Fibroblast of pulmonary artery (primary cell): ENCODE results near the gene LAMC1.
"Not testable (repeated sequence)": the region's sequence is repeated elsewhere in the genome, so short reads cannot be mapped to it uniquely, and the experiment has no call there.

ENCODE experiments used
- DNase-seq: peaks from one replicate; pipeline ENCODE4 v3.0.0-alpha.2; 2010; ENCODE audit warnings: low read depth
- H3K4me3 ChIP-seq: replicated peaks from 2 replicates; pipeline ENCODE4 v1.5.1; 2011; ENCODE audit warnings: low read depth, mild to moderate bottlenecking, control low read depth, low read length, moderate library complexity
- CTCF ChIP-seq: IDR thresholded peaks from 2 replicates; pipeline ENCODE4 v1.5.1; 2011; ENCODE audit warnings: mild to moderate bottlenecking, control low read depth, low read length, inconsistent platforms; ENCODE audit errors: missing control alignments

LAMC1 gene

GRCh38 chr1:183051546-183051945, 28.3 kb downstream of the LAMC1 start:
- no peak overlapping the region for H3K4me3 ChIP-seq
- TF ChIP-seq CTCF, result no peak

DNA sequence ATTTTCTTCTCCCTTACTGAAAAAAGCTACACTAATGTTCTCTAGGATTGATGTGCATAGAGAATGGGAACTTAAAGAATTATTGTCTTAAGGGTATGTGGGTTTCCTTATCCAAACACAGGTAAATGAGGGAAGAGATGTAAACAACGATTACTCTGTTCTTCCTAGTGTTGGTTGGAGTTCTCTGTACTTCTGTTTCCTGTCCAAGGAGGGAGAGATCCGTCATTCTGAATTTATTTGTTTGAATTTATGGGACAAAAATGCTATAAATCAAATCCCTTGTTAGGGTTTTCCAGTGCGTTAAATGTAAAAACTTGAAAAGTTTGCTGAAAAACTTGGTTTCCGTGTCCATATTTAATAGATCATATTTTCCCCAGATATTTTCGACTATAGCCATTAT, 29.6 kb downstream of the LAMC1 start:
- no peak for DNase-seq
- no peak for TF ChIP-seq CTCF
- H3K4me3 ChIP-seq, result no peak overlapping the region

More at GRCh38 chr1:183051546-183051945, 28.3 kb downstream of the LAMC1 start:
- no peak for DNase-seq

GRCh38 chr1:183058851-183059502, 35.8 kb downstream of the LAMC1 start:
- no peak overlapping the region for H3K4me3 ChIP-seq
- peak; percentile 33 for DNase-seq
- no peak for TF ChIP-seq CTCF

- no peak overlapping the region for H3K4me3 ChIP-seq
- DNase-seq, result peak; percentile 53
- no peak for TF ChIP-seq CTCF
Measured at GRCh38 chr1:183061194-183061593, 38.0 kb downstream of the LAMC1 start.

DNA sequence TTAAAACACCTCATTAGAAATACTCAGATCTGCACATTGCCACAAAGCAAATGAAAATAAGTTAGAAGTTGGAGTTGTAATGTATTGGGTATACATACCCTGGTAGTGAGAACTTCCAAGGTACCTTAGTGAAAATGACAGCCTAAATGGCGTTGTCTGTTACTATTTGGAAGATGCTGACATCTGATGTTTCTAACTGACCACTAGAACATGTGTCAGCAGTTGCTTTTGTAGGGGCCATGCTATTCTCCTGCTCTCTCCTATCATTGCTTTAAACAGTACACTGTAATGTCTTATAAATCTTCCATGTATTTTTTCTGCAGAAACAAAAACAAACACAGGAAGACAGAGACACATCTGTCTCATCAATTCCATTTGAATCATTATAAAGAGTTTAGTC, 40.1 kb downstream of the LAMC1 start:
- TF ChIP-seq CTCF, result no peak
- H3K4me3 ChIP-seq, result no peak overlapping the region
- no peak for DNase-seq

DNA sequence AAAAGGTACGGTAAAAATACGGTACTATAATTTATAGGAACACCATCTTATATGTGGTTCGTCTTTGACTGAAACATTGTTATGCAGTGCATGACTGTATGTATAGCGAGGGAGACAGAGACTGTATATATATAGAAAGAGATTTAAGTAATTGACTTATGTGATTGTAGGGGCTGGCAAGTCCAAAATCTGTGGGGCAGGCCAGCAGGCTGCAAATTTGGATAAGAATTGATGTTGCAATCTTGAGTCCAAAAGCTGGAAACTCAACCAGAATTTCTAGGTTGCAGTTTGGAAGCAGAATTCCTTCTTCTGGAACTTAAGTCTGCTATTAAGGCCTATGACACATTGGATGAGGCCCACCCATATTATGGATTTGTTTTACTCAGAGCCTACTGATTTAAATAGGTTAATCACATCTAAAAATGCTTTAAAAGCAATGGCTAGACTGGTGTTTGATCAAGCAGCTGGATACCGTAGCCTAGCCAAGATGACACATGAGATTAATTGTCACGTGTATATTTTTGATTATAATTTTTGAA, 42.0 kb downstream of the LAMC1 start:
- no peak for DNase-seq
- no peak overlapping the region for H3K4me3 ChIP-seq
- no peak for TF ChIP-seq CTCF

GRCh38 chr1:183066432-183066831, 43.2 kb downstream of the LAMC1 start:
- H3K4me3 ChIP-seq, DNase-seq: not testable (repeated sequence)
